HepG2 (cell line): ENCODE data around the gene STX1B. TPM values are rescaled to one million over a fixed set of nuclear protein-coding genes. Genes with fewer than 3 reads are reported as not detected.

Experiments used
- EHMT2 ChIP-seq: fragments of 200-600 bp; sonication (generic); IDR thresholded peaks from 2 replicates; pipeline ENCODE4 v1.7.0; 2017; ENCODE audit warnings: antibody characterized with exemption, low read depth, low read length, borderline replicate concordance
- ELF3 ChIP-seq: IDR thresholded peaks from 2 replicates; pipeline ENCODE4 v1.6.1; 2016; ENCODE audit warnings: missing genetic modification reagents, missing compliant biosample characterization
- FOXJ3 ChIP-seq: sonication (generic); formaldehyde crosslinking; IDR thresholded peaks from 2 replicates; pipeline ENCODE4 v1.4.0; 2020; ENCODE audit warnings: missing genetic modification reagents, mild to moderate bottlenecking, borderline replicate concordance
- HES4 ChIP-seq: sonication (generic); formaldehyde crosslinking; IDR thresholded peaks from 2 replicates; pipeline ENCODE4 v1.9.0; 2021; ENCODE audit warnings: mild to moderate bottlenecking, missing genetic modification reagents, borderline replicate concordance
- KDM3A ChIP-seq: IDR thresholded peaks from 2 replicates; pipeline ENCODE4 v1.6.1; 2018; ENCODE audit warnings: low read depth, missing compliant biosample characterization
- MED13 ChIP-seq: sonication (generic); formaldehyde crosslinking; IDR thresholded peaks from 2 replicates; pipeline ENCODE4 v1.5.0; 2020; ENCODE audit warnings: missing genetic modification reagents
- MEF2D ChIP-seq: sonication (generic); formaldehyde crosslinking; IDR thresholded peaks from 2 replicates; pipeline ENCODE4 v1.5.1; 2020; ENCODE audit warnings: mild to moderate bottlenecking, missing genetic modification reagents
- MTA3 ChIP-seq: sonication (generic); formaldehyde crosslinking; IDR thresholded peaks from 2 replicates; pipeline ENCODE4 v1.4.0; 2020; ENCODE audit warnings: missing genetic modification reagents
- NR1H2 ChIP-seq: sonication (generic); formaldehyde crosslinking; IDR thresholded peaks from 2 replicates; pipeline ENCODE4 v1.8.1; 2022; ENCODE audit warnings: low read depth, missing genetic modification reagents, borderline replicate concordance
- SIN3B ChIP-seq: fragments of 150-350 bp; IDR thresholded peaks from 2 replicates; pipeline ENCODE4 v1.6.1; 2014; ENCODE audit warnings: low read length
- SP5 ChIP-seq: IDR thresholded peaks from 2 replicates; pipeline ENCODE4 v1.6.1; 2016; ENCODE audit warnings: low read depth, borderline replicate concordance
- ZFP62 ChIP-seq: sonication (generic); formaldehyde crosslinking; IDR thresholded peaks from 2 replicates; pipeline ENCODE4 v1.4.0; 2020; ENCODE audit warnings: missing genetic modification reagents
- ZNF337 ChIP-seq: sonication (generic); formaldehyde crosslinking; IDR thresholded peaks from 2 replicates; pipeline ENCODE4 v1.5.1; 2020; ENCODE audit warnings: missing genetic modification reagents, low read depth, mild to moderate bottlenecking, borderline replicate concordance
- ZNF350 ChIP-seq: sonication (generic); formaldehyde crosslinking; IDR thresholded peaks from 2 replicates; pipeline ENCODE4 v1.4.0; 2020; ENCODE audit warnings: mild to moderate bottlenecking, low read depth, missing genetic modification reagents, borderline replicate concordance
- ZNF543 ChIP-seq: sonication (generic); formaldehyde crosslinking; IDR thresholded peaks from 2 replicates; pipeline ENCODE4 v1.4.0; 2020; ENCODE audit warnings: mild to moderate bottlenecking, missing genetic modification reagents
- ZNF713 ChIP-seq: sonication (generic); formaldehyde crosslinking; IDR thresholded peaks from 2 replicates; pipeline ENCODE4 v1.4.0; 2020; ENCODE audit warnings: mild to moderate bottlenecking, missing genetic modification reagents
- ZNF766 ChIP-seq: sonication (generic); formaldehyde crosslinking; IDR thresholded peaks from 2 replicates; pipeline ENCODE4 v1.5.0; 2020; ENCODE audit warnings: missing genetic modification reagents, borderline replicate concordance
- ZNF891 ChIP-seq: sonication (generic); formaldehyde crosslinking; IDR thresholded peaks from 2 replicates; pipeline ENCODE4 v1.5.0; 2020; ENCODE audit warnings: mild to moderate bottlenecking, missing genetic modification reagents
- polyA plus RNA-seq, 8 experiments: library from polyadenylated mRNA; depleted of rRNA in 3 of 8; stranded (reverse) in 7 of 8; unstranded in 1 of 8; fragments of >200 nt; fragmentation: Illumina TruSeq in 4 of 8; extraction: Trizol in 4 of 8; gene quantifications; 2 replicates each; pipeline versions ENCODE4 v1.2.1 to v1.2.3, GENCODE V29; 2011 to 2016; ENCODE audit warnings: low read depth in 4 of 8, missing spikeins in 1 of 8, mixed read lengths in 1 of 8; ENCODE audit not compliant: insufficient read depth in 1 of 8
- total RNA-seq, 5 experiments: library from RNA; depleted of rRNA; stranded (reverse); fragments of >200 nt; fragmentation: Illumina TruSeq; extraction: Trizol; gene quantifications; 2 replicates each; pipeline ENCODE4 v1.2.3, GENCODE V29; 2016; ENCODE audit warnings: low read depth in 1 of 5
- TF ChIP-seq, protein P1 (sequence below): IDR thresholded peaks from 2 replicates; pipeline ENCODE4 v1.6.1; 2016
- TF ChIP-seq, protein P2 (sequence below): IDR thresholded peaks from 2 replicates; pipeline ENCODE4 v1.6.1; 2016; ENCODE audit warnings: missing genetic modification reagents, missing compliant biosample characterization
- TF ChIP-seq, protein P3 (sequence below): sonication (generic); formaldehyde crosslinking; IDR thresholded peaks from 2 replicates; pipeline ENCODE4 v1.4.0; 2020; ENCODE audit warnings: missing genetic modification reagents, borderline replicate concordance
- TF ChIP-seq, protein P4 (sequence below): sonication (generic); formaldehyde crosslinking; IDR thresholded peaks from 2 replicates; pipeline ENCODE4 v1.5.0; 2020; ENCODE audit warnings: missing genetic modification reagents
- TF ChIP-seq, protein P5 (sequence below): sonication (generic); formaldehyde crosslinking; IDR thresholded peaks from 2 replicates; pipeline ENCODE4 v1.5.1; 2020; ENCODE audit warnings: missing genetic modification reagents, mild to moderate bottlenecking, borderline replicate concordance

The STX1B gene
- total and polyA plus RNA-seq, 2 of the 13 experiments (the other 11 are each of a cell fraction or from before 2014, with no cell fraction given) = 2.1 to 3.0 TPM

DNA sequence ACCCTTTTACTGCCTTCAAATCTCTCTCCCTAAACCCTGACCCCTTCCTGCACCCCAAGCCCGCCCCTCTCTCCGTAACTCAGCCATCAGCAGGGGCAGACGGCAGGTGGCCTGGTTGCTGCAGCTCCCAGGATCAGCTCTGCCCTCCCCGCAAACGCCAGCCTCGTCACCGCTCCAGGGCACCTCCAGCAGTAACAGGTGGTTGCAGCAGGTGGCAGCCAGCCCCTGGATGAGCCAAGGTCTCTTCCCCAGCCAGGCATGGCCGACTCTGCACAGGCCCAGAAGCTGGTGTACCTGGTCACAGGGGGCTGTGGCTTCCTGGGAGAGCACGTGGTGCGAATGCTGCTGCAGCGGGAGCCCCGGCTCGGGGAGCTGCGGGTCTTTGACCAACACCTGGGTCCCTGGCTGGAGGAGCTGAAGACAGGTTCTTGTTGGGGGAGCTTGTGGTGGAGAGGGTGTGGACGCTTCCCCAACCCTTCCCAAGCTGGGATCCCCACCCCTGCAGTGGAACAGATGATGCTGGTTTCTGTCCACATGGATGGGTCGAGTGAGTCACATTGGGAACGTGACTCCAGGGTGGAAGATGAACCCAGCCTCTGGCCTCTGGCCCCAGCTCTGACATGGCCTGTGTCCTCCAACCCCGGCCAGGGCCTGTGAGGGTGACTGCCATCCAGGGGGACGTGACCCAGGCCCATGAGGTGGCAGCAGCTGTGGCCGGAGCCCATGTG is 24.9 kb downstream of the STX1B start (continued):
- TF ChIP-seq, protein P1, sequence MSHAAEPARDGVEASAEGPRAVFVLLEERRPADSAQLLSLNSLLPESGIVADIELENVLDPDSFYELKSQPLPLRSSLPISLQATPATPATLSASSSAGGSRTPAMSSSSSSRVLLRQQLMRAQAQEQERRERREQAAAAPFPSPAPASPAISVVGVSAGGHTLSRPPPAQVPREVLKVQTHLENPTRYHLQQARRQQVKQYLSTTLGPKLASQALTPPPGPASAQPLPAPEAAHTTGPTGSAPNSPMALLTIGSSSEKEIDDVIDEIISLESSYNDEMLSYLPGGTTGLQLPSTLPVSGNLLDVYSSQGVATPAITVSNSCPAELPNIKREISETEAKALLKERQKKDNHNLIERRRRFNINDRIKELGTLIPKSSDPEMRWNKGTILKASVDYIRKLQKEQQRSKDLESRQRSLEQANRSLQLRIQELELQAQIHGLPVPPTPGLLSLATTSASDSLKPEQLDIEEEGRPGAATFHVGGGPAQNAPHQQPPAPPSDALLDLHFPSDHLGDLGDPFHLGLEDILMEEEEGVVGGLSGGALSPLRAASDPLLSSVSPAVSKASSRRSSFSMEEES (CRISPR knock-in tag) = 0 out of 2 replicates have a peak, but pooled peaks have one; percentile 15
- TF ChIP-seq FOXJ3 (CRISPR knock-in tag) = no peak
- TF ChIP-seq, protein P2, sequence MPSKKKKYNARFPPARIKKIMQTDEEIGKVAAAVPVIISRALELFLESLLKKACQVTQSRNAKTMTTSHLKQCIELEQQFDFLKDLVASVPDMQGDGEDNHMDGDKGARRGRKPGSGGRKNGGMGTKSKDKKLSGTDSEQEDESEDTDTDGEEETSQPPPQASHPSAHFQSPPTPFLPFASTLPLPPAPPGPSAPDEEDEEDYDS (CRISPR knock-in tag) = peak; percentile 42; the same call in 1 of the 2 replicates
- TF ChIP-seq ZFP62 (CRISPR knock-in tag) = no peak
- 0 out of 2 replicates have a peak, but pooled peaks have one; percentile 43 for TF ChIP-seq ZNF766 (CRISPR knock-in tag)
- peak; percentile 2; the same call in 1 of the 2 replicates for TF ChIP-seq SP5 (CRISPR knock-in tag)
- TF ChIP-seq ZNF350 (CRISPR knock-in tag) = peak; percentile 83; the same call in 1 of the 2 replicates
- TF ChIP-seq SIN3B = no peak
- no peak for TF ChIP-seq NR1H2 (CRISPR knock-in tag)
- no peak for TF ChIP-seq ZNF713 (CRISPR knock-in tag)
- no peak for TF ChIP-seq MTA3 (CRISPR knock-in tag)
- TF ChIP-seq MED13 (CRISPR knock-in tag) = no peak
- no peak for TF ChIP-seq MEF2D
- peak; percentile 78; the same call in 1 of the 2 replicates for TF ChIP-seq ZNF891
- TF ChIP-seq, protein P3, sequence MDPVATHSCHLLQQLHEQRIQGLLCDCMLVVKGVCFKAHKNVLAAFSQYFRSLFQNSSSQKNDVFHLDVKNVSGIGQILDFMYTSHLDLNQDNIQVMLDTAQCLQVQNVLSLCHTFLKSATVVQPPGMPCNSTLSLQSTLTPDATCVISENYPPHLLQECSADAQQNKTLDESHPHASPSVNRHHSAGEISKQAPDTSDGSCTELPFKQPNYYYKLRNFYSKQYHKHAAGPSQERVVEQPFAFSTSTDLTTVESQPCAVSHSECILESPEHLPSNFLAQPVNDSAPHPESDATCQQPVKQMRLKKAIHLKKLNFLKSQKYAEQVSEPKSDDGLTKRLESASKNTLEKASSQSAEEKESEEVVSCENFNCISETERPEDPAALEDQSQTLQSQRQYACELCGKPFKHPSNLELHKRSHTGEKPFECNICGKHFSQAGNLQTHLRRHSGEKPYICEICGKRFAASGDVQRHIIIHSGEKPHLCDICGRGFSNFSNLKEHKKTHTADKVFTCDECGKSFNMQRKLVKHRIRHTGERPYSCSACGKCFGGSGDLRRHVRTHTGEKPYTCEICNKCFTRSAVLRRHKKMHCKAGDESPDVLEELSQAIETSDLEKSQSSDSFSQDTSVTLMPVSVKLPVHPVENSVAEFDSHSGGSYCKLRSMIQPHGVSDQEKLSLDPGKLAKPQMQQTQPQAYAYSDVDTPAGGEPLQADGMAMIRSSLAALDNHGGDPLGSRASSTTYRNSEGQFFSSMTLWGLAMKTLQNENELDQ (CRISPR knock-in tag) = no peak
- TF ChIP-seq ZNF337 (CRISPR knock-in tag) = peak; percentile 75; the same call in 1 of the 2 replicates
- TF ChIP-seq EHMT2 = no peak
- TF ChIP-seq, protein P4, sequence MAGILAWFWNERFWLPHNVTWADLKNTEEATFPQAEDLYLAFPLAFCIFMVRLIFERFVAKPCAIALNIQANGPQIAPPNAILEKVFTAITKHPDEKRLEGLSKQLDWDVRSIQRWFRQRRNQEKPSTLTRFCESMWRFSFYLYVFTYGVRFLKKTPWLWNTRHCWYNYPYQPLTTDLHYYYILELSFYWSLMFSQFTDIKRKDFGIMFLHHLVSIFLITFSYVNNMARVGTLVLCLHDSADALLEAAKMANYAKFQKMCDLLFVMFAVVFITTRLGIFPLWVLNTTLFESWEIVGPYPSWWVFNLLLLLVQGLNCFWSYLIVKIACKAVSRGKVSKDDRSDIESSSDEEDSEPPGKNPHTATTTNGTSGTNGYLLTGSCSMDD = 0 out of 2 replicates have a peak, but pooled peaks have one; percentile 76
- peak; percentile 77; the same call in 1 of the 2 replicates for TF ChIP-seq ZNF543
- 0 out of 2 replicates have a peak, but pooled peaks have one; percentile 22 for TF ChIP-seq HES4
- peak; percentile 60 for TF ChIP-seq KDM3A (CRISPR knock-in tag)
- peak; percentile 53 for TF ChIP-seq ELF3
- TF ChIP-seq, protein P5, sequence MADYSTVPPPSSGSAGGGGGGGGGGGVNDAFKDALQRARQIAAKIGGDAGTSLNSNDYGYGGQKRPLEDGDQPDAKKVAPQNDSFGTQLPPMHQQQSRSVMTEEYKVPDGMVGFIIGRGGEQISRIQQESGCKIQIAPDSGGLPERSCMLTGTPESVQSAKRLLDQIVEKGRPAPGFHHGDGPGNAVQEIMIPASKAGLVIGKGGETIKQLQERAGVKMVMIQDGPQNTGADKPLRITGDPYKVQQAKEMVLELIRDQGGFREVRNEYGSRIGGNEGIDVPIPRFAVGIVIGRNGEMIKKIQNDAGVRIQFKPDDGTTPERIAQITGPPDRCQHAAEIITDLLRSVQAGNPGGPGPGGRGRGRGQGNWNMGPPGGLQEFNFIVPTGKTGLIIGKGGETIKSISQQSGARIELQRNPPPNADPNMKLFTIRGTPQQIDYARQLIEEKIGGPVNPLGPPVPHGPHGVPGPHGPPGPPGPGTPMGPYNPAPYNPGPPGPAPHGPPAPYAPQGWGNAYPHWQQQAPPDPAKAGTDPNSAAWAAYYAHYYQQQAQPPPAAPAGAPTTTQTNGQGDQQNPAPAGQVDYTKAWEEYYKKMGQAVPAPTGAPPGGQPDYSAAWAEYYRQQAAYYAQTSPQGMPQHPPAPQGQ = no peak
